HG03575 (cell line): ENCODE results near the gene XIST.
"Not testable (repeated sequence)": the region's sequence is repeated elsewhere in the genome, so short reads cannot be mapped to it uniquely, and the experiment has no call there.

ENCODE experiments used
- ATAC-seq: cut with Tn5 transposase; IDR thresholded peaks from one replicate; pipeline ENCODE4 v1.9.1; 2021; ENCODE audit not compliant: unreplicated experiment, insufficient number of reproducible peaks, low FRiP score; ENCODE audit errors: extremely low read depth

XIST gene

DNA sequence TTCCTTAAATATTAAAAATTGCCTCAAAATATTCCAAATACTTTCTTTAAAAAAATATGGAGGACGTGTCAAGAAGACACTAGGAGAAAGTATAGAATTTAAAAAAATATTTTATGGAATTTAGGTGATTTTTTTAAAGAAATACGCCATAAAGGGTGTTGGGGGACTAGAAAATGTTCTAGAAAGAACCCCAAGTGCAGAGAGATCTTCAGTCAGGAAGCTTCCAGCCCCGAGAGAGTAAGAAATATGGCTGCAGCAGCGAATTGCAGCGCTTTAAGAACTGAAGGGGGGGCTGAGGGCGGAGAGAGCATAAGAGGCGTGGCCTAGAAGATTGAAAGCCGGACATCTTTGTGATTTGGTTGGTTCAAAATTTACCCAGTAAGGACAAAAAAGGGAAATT, at the start of gene XIST:
XIST (minus strand) TSS at position 248 of the 400 bp plus-strand sequence.
- ATAC-seq, result no peak

GRCh38 chrX:73898315-73898714, 45.8 kb upstream of the XIST start:
- ATAC-seq, result not testable (repeated sequence)

GRCh38 chrX:73892515-73893090, 40.1 kb upstream of the XIST start:
- ATAC-seq, result not testable (repeated sequence)

DNA sequence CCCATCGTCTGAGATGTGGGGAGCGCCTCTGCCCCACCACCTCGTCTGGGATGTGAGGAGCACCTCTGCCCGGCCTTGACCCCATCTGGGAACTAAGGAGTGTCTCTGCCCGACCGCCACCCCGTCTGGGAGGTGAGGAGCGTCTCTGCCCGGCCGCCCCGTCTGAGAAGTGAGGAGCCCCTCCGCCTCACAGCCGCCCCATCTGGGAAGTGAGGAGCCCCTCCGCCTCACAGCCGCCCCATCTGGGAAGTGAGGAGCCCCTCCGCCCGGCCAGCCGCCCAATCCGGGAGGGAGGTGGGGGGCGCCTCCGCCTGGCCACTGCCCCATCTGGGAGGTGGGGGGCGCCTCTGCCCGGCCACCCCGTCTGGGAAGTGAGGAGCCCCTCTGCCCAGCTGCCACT, 29.7 kb upstream of the XIST start:
- not testable (repeated sequence) for ATAC-seq

GRCh38 chrX:73877687-73878086, 25.2 kb upstream of the XIST start:
- no peak for ATAC-seq

DNA sequence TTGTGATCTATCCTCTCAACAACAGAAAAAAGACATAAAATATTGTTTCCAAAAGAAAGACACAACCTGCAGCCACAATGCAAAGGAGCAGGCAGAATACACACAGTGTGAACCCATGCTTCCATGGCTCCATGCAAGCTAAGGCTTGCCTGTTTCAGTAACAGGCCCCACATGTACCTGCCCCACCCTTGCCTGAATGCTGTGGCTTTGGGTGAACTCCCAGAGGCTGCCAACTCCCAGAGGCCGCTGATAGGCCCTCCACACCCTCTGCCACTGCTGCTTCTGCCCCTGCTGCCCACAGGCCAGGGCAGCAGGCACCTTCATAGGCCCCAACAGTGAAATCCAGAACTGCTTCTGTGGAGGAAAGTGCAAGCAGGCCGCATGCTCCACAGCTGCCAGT, 24.4 kb upstream of the XIST start:
- no peak for ATAC-seq

DNA sequence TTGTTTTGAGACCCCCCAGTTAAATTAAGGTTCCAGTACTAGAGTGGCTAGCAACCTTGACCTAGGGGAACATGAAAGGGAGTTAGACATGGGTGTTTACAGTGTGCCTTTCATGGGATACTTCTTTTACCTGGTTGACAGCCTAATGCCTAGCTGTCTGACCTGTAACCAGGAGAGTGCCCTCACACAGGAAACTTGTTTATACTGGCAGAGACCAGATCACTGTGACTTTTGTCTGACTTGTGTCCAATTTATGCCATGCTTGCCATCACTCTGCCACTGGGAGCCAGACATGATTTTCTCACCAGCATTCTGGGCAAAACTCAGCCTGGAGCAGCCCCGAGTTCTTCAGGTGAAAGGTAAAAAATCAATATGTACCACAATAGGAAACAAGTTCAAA, 16.4 kb upstream of the XIST start:
- no peak for ATAC-seq

- ATAC-seq, result no peak
Observed at GRCh38 chrX:73867144-73867543, 14.6 kb upstream of the XIST start.

GRCh38 chrX:73863852-73864251, 11.3 kb upstream of the XIST start:
- ATAC-seq, result no peak

DNA sequence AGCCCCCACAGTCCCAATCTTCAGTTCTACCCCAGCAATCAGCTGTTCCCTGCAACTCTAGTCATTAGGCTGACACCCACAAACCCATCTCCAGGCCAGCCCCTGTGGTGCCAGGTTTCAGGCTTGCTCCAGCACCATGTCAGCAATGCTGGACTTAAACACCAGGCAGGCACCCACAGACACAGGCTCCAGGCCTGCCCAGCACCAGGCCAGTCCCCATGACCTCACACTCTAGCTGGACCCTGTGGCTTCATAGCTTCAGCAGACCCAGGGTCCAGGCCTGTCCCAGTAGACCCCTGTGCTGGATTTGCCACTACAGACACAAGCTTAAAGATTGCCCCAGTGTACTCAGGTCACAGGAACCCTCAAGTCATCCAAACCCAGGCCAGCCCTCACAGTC, 10.8 kb upstream of the XIST start:
- ATAC-seq, result no peak

DNA sequence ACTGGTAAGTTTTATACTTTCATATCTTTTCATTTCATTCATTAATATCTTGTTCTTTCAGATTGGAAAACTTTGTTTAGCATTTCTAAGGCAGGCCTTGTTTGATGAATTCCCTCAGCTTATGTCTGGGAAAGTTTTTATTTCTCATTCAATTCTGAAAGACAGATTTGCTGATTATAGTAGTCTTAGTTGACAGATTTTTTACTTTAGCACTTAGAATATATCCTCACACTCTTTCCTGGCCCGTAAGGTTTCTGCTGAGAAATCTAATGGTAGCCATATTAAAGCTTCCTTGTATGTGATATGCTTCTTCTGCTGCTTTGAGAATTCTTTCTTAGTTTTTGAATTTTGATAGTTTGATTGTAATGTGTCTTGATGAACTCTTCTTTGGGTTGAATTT, 7.1 kb upstream of the XIST start:
- ATAC-seq, result no peak

- ATAC-seq, result no peak
Observed at GRCh38 chrX:73855546-73855945, 3.0 kb upstream of the XIST start.

DNA sequence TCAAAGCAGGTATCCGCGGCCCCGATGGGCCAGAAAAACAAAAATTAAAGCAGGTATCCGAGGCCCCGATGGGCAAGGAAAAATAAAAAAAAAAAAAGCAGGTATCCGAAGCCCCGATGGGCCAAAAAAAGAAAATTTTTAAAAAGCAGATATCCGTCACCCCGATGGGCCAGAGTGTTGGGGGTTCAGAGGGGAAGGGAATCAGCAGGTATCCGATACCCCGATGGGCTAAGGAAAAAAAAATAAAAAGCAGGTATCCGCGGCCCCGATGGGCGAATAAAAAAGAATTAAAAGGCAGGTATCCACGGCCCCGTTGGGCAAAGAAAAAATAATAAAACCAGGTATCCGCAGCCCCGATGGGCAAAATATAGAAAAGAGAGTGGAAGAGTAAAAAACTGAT, 492 bp downstream of the XIST start:
- no peak for ATAC-seq

GRCh38 chrX:73851014-73852009, 1.2 kb downstream of the XIST start:
- peak; percentile 85 for ATAC-seq

DNA sequence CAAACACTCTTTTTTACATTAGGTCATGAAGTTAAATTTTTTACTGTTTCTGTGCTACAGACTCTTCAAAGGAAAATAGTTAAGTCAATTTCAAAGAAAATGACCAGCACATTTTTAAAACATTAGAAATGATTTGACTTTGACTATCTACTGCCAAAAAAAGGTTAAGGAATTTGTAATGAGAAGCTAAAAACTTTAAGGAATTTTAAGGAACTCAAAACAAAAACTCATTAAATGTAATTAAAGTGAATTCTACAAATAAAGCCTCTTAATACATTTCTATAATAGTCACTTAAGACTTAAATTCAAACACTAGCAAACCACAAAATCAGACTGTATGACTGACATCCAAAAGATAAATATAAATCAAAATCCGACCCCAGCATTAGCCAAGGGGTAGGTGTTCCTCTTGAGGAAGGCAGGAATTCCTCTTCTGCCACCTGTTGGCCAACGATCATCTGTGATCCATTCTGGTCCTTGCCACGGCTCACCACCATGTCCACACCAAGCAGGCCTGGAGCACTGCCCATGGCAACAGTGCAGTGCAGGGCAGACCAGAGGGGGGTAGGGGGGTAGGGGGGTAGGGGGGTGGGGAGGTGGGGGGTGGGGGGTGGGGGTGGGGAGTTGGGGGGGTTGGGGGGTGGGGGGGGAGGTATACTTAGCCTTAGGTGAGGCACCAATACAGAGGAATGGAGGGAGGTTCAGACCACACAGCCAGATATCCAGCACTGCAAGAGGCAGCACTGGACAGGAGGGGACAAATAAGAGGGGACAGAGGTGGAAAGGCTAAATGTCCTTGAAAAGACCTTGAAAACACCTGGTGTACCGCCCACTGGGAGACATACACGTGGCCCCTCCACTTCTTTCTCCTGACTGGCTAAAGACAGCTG, 2.1 kb downstream of the XIST start:
- no peak for ATAC-seq

DNA sequence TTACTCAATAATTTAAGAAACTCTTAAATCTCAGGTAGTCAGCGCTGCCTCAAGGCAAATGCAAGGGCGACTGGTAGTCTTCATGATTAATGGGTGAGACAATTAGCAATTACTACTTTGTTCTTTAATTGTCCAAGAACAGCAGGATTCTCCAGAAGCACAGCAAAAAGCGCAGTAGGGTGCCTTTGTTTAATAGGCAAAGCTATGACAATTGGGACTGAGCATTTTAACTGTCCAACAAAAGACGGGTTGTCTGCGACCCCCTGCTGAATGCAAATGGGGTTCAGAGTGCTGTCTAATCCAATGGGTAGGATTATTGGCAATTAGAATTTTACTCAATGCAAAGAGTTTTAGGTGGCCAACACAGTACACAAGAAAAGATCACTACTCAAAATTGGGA, 3.4 kb downstream of the XIST start:
- ATAC-seq, result no peak

DNA sequence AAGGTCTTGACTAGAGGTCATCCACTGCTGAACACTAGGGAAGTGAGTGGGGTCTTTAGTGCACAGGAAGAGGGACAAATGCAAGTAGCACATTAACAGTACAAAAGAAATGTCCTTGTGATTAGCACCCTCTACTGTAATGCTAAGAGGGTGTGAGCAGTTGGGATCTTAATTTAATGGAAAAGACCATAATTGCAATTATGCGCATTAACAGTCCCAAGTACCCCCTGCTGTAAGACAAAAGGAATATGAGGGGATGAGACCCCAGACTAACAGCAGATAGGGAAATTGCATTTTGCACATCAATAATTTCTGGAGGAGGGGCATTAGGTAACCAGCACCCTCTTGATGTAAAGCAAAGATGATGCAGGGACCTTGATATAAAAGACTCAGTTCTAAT, 4.5 kb downstream of the XIST start:
- no peak for ATAC-seq

DNA sequence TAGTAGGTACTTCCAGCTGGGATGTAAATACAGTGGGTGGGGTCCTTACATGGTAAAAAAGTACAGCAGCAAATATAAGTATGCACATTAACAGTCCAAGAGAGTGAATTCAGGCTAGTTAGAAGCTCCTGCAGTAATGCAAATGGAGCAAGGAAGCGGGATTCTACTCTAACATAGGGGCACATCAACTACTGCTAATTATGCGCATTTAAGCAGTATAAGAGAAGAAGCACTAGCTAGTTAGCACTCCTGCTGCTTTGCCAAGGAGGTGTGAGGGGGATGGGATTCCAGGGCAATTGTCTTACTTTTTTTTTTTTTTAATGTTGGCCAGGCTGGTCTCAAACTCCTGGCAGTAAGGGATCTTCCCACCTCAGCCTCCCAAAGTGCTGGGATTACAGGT, 5.4 kb downstream of the XIST start:
- no peak for ATAC-seq

DNA sequence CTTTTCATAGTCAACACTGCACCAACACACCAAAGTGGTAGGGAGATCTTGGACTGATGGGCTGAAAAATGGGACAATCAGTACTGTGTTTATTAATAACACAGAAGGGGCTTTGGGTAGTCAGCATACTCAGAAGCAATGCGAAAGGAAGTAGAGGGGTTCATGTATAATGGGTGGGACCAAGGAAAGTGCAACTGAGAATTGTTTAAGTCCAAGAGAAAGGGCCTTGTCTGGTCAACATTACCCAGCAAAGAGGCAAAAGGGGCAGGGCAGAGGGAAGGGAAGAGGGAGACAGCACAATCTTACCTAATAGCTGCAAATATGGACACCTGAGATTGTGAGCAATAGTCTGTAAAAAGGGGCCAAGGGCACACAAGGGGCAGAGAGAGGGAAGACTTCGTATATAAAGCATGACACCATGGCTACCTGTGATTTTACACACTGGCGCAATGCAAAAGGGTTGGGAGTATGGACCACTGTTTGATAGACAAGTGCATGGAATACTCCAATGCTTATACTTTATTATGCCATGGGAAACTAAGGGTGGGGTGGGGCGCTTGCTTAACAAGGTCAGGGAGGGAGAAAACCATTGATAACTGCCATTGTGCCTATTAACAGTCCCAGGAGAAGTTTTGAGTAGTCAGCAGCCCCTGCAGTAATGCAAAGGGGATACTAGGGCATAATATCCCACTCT, 9.8 kb downstream of the XIST start:
- ATAC-seq, result no peak
